T47D (cell line): ENCODE data around the gene FGGY.

Experiments
- DNase-seq, 2 experiments: peaks; one replicate each; pipeline versions ENCODE4 v3.0.0 to v3.0.0-alpha.2; 2011 to 2012; ENCODE audit warnings: low read depth in 1 of 2, low spot score in 1 of 2
- JUND ChIP-seq: IDR thresholded peaks from 2 replicates; pipeline ENCODE4 v1.6.1; 2012; ENCODE audit warnings: low read depth
- in situ Hi-C: cut with HindIII; loops from 2 replicates; pipeline ENCODE4 v1.10.0; 2016; ENCODE audit warnings: low sequenced_read_pairs, low pct_unique_long_range_greater_than_20kb

Gene FGGY

DNA sequence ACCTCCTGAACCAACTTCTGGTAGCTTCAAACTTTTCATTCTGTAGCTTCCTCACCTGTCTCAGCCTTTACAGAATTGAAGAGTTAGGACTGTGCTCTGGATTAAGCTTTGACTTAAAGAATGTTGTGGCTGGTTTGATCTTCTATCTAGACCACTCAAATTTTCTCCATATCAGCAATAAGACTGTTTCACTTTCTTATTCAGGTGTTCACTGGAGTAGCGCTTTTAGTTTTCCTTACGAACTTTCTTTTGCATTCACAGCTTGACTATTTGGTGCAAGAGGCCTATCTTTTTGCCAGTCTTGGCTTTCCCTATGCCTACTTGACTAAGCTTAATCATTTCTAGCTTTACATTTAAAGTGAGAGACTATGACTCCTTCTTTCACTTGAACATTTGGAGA, 31.5 kb downstream of the FGGY start:
- no peak for DNase-seq
- in situ Hi-C loops = no loop called here
- no peak for TF ChIP-seq JUND

DNA sequence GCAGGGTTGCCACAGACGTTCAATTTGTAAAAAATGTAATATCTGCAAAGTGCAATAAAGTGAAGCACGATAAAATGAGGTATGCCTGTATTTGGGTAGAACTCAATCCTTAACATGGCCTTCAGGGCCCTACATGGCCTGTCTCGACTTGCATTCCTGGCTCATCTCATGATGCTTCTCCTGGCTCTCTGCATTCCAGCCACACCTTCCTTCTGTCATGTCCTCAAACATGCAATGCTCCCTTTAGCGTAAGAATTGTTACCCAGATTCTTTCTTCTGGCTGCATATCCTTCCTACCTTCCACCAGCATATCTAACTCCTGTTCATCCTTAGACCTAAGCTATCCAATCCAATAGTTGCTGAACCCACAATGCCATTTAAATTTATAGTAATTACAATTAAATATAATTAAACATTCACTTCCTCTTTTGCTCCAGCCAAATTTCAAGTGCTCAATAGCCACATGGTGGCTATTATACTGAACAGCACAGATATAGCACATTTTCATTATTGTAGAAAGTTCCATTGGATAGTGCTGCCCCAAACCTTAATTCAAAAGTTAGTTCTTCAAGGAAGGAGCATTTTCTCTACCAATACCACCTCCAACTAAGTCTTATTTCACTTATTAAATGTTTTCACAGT, 32.6 kb downstream of the FGGY start:
- in situ Hi-C loops = no loop called here
- TF ChIP-seq JUND = no peak
- DNase-seq = no peak

DNA sequence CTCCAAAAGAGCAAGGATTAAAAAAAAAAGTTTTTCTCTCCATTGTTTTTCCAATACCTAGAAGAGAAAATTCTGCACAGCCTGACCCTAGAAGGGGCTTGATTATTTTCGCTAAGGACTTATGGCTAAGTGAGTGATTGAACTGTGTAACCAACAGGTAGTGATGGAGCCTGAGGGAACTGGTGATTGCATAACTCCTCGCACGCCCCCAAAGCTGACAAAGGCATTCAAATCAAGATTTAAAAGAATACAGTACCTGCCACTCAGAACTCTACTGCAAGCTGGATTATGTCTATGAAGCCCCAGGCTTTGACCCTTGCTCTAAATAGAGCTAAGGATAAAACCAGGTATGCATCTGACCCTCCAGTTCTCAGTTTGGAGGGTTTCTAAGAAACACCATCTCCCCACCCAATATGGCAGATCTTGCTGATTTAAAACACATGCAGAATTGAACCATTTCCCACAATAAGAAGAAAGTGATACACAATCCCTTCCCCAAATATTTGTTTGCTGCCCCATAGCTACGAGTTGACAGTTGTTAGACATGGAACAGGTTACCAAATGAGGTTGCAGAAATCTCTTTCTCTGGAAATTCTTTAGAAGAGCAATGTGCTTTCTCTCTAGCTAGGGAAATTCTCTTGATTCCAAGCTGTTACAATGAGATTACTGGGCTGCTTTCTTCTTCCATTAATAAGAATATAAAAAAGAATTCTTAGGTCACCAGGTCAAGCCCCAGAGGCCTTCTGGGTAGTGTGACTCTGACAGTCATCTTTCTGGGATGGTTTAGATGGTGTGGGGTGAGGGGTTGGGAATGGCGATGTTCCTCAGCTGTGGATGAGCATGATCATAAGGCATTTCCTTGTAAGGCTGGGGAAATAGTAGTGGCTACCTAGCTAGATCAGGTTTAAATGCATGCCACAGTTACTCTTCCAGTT, 35.1 kb downstream of the FGGY start:
- DNase-seq = no peak
- in situ Hi-C loops = no loop called here
- TF ChIP-seq JUND = no peak

DNA sequence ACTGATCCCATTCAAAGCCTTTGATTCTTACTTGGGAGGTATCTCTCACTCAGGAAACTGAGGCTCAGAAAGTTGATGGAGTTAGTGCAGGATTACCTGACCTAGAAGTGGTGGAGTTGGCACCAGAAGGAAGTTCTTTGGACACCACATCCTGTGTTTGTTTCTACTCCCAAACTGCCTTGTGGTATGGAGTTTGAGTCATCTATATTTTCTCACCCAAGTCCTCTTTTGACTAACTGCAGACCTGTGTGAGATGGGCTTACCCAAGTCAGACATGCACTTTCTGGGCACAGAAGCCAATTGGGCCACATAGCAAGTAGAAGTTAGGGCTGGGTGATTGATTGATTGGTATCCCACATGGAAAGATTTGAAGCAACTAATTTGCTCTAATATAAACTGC, 36.1 kb downstream of the FGGY start:
- no peak for DNase-seq
- in situ Hi-C loops = no loop called here

DNA sequence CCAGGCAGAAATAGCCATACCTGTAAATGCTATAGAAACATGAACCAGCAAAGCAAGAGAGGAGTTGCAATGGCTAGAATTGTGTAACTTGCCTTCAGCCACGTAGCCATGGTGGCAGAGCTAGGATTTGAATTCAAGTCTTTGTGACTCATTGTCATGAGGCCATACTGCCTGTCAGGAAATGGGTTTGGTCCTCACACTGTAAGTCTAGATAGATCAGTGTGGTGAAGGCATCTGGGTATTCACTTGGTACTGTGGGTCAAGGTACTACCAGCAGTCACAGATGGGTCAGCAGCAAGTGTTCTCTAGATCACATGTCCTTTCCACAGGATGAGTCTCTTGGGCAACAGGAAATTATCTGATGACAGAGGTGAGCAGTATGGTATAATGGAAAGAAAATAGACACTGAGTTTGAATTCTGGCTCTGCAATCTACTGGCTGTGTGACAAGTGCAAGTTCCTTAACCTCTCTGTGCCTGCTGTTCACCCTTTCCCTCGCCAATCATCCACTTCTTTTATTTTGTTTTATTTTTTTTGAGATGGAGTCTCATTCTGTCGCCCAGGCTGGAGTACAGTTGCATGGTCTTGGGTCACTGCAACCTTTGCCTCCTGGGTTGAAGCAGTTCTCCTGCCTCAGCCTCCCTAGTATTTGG, 36.9 kb downstream of the FGGY start:
- no peak for TF ChIP-seq JUND
- no peak for DNase-seq
- in situ Hi-C loops = no loop called here

More for the DNA sequence above, 36.1 kb downstream of the FGGY start:
- TF ChIP-seq JUND = no peak

DNA sequence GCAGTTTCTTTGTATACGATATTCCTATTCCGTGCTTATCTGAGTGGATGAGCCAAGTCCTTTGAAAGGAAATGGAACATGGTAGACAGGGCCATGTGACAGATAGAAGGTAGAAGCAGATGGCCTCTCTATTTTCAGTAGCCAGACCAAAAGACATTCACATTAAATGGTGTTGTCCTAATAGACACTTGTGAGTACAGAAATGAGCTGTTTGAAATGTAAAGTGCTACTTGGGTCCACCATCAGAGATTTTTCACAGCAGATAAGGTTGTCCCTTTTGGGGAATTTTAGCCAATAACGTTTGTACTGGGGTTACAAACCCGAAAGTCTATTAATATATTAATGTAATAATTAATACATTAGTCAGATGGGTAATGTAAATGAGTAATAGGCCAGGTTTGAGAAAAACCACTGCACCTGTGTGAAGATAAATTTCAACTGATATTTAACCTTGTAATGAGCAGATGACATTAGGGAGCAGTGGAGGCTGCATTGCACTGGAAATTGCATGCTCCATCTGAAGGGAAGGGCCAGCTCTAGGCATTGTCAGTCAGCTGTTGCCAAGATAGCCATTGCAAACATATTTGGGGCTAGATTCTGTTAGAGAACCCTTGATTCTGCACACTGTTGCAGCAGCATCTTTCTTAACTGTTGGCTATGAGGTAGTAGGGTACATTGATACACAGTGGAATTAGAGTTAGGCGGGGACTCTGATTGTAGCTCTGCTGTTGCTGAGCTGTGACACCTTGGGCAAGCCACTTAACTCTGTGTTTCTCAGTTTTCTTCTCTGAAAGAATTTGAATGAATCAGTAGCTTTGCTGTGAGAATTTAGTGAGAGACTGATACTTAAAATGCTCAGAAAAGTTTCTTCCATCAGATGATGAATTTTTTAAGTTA, 43.8 kb downstream of the FGGY start:
- DNase-seq = no peak
- in situ Hi-C loops = no loop called here
- no peak for TF ChIP-seq JUND

DNA sequence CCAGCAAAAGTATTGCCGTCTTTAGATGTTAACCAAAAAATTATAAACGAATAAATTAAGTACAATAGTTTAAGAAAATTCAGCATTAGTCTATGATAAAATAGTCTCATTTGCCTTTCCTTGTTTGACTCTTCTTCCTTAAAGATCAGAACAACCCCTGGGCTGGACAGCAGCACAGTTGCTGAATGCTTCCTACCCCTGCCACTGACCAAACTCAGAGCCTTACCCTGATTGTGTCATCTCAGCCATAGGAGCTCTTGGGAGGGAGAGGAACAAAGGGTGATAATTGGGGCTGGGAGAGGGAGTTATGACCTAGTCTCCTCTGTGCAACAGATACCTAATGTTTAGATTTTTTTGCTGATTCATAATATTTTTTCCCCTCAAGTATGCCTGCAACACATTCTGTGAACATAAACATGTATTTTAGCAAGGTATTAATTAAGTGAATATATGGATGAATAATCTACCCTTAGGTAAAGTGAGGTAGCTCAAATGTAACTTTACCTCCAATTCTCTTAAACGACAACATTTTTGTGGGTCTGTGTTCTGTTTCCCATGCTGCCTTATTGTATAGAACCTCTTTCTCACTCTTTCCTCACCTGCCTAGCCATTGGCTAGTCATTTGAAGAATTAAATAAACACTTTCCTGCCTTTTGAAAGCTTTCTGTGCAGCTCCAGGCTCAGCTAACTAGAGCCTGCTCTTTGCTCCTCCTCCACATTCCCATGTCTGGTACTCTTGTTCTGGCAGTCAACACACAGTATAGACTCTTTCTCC, 46.1 kb downstream of the FGGY start:
- TF ChIP-seq JUND = no peak
- no peak for DNase-seq
- in situ Hi-C loops = no loop called here

DNA sequence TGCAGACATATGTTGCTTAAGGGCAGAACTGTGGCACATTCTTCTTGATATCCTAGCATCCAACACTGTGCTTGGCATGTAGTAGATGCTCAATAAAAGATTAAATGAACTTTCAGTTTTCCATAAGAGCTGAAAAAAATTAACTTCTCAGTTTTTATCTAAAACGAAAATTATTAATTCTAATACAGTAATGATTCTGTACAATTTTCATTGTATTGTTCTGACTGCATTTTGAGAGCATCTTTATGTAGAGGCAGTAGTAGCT, 46.6 kb downstream of the FGGY start:
- in situ Hi-C loops = no loop called here
- no peak for DNase-seq
- no peak for TF ChIP-seq JUND

DNA sequence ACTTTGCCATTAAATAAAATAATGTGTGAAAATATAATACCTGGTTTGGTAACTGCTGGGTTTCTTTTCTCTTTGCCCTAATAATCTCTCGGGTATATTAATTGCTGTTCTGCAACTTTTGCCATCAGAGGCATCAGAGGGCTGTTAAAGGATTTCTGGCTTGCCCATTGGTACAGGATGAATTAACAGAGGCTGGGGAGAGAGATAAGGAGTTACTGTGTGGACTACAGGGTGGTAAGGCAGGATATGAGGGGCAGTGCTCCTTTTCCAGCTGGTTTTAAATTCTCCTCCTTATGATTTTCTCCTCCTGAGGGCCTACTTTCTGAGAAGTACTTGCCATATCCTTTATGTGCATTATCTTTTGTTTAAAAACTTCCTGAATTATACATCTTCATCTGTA, 48.3 kb downstream of the FGGY start:
- DNase-seq = no peak
- in situ Hi-C loops = no loop called here
- no peak for TF ChIP-seq JUND

DNA sequence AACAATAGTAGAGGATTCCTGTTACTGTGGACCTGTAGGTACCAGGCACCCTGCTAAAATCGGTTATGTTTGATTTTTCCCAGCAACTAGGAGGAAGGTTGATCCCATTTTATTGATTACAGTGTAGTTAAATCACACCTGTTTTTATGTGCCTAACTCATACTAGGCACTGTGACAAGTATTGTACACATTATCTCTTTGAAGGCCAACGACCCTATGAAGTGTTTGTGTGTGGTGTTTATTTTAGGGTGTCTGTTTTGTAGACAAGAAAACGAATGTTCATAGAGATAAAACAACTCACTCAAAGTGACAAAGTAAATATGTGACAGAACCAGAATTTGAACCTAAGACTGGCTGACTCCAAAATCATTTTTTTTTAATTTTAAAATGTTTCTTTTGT, 49.5 kb downstream of the FGGY start:
- no peak for TF ChIP-seq JUND
- in situ Hi-C loops = no loop called here
- DNase-seq = no peak

DNA sequence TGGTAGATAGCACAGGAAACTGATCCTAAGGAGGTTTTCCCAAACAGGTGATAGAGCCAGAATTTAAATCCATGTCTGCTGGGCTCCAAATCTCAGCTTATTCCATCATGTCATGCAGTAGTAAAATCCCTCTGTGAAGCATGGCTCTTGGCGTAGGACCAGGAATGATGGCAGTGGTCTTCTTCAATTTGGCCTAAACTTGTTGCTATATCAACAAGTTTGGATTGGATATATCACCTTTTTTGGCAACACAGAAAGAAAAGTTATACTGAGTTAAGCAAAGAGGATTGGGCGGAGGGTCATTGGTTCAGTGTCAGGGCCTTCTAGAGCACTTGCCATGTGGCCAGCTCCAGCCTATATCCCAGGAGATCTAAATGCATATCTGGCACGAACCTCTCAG, 52.2 kb downstream of the FGGY start:
- TF ChIP-seq JUND = no peak
- in situ Hi-C loops = no loop called here
- DNase-seq = no peak

DNA sequence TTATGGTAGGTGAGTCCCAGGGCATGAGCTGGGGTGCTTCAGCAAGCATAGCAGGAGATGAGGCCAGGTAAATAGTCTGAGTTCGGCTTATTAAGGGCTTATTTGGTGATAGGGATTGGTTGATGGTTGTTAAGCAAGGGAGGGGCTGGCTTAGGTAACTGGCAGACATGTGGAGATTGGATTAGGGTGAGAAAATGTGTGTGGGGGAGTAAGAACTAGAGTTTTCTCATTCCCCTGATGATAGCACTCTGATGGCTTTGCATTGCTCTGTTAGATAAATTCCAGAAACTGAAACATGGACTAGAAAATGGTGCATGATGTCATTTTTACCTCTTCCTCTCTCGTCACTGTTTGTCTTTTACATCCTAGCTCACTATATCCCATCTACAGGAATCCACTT, 53.6 kb downstream of the FGGY start:
- no peak for DNase-seq
- in situ Hi-C loops = no loop called here
- no peak for TF ChIP-seq JUND
